Activated gamma-delta T cell treated with anti-CD3 and anti-CD28 coated beads, Interleukin-2, amount 50 U/mL, for 16 hours (primary cell): ENCODE measurements around the gene ANO3.
"Not testable (repeated sequence)": the region's sequence is repeated elsewhere in the genome, so short reads cannot be mapped to it uniquely, and the experiment has no call there.

Experiments
- DNase-seq: peaks from one replicate; pipeline ENCODE4 v3.0.0-alpha.2; 2020; ENCODE audit warnings: low read depth

Gene ANO3

DNA sequence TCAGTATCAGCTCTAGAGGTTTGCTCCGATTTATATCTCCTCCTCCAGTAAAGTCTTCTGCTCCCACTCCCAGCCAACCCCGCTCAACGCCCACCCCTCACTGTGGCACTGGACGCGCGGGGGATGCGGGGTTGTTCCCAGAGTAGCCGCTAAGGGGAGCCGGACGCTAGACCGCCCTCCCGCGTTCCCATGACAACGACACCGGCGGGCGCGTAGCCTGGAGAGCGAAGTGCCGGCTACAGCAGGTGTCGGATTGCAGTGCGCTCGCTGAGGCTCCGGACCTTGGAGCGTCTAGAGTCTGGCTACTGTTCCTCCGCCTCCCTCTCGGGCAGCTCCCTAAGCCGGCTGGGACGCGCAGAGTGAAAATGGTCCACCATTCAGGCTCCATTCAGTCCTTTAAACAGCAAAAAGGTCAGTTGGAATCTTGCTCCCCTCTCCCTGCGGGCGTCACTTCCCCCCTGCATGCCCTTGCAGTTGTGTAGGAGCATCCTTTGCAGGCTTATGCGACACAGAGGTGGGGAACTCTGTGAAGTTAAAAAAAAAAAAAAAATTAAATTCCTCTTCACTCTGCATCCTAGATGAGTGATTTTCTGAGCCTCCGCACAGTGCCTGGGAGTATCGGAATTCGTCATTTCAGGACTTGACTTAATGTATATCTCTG, at the start of gene ANO3:
Gene ANO3 (plus strand): TSS at position 220 of the 661 bp plus-strand sequence. CDS start 146 bp downstream, at position 366.
- DNase-seq = no peak

DNA sequence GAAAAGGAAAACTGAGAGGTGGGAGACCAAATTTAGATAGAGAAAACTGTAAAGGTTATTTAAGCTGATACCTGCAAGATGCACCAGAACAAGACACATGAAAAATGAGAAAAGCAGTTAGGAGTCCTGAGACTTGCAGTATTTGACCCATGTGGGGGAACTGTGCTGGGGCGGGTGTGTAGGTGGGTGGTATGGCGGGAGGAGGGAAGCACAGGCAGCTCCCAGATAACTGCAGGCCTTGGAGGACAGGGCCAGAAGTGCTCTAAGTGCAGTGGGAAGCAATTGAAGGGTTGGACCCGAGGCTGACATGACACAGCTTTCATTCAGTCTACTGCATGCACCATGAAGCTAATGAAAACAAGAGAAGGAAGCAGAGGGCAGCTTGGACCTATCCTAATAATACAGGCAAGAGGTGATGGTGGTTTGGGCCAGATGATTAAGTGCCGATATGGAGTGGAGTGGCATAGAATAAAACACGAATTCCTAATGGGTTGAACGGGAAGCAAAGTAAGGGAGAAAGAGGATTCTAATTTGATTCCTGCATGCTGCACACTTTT, 48.0 kb upstream of the ANO3 start:
- no peak for DNase-seq

DNA sequence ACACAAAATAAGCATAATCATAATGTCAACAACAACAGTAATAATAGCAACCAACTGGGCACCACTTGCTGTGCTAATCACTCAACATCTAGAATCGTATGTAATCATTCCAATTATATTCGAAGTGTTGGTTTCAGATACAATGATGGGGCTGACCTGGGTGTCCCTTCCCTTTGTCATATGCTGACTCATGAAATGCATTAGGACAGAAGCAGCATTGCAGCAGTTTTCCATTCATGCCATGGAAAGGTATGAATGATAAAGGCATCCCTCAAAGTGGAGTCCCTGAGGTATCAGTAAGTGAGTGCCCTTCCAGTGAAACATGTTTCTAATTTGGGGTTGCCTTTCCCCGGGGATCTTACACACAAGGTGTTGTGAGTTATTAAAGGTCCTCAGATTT, 46.3 kb upstream of the ANO3 start:
- no peak for DNase-seq

GRCh38 chr11:26286472-26287066, 45.4 kb upstream of the ANO3 start:
- DNase-seq = no peak

DNA sequence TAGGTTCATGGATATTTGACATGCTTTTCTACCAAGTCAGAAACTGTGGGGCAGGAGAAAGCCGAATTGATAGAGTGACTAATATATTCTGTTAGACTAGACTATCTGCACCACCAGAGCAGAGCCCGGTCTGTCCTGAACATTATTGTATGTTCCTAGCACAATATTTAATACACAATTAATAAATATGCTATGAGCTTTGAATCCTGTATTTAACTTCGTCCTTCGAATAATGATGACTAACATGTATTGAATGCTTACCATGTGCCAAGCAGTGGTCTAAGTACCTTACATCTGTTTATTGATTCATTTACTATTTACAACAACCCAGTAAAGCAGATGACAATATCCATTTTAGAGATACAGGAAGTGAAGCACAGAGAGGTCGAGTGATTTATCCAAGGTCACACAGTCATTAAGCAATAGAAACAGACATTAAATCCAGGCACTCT, 44.8 kb upstream of the ANO3 start:
- DNase-seq = no peak

- no peak for DNase-seq
These were observed 34.5 kb upstream of the ANO3 start for GRCh38 chr11:26297189-26297975.

DNA sequence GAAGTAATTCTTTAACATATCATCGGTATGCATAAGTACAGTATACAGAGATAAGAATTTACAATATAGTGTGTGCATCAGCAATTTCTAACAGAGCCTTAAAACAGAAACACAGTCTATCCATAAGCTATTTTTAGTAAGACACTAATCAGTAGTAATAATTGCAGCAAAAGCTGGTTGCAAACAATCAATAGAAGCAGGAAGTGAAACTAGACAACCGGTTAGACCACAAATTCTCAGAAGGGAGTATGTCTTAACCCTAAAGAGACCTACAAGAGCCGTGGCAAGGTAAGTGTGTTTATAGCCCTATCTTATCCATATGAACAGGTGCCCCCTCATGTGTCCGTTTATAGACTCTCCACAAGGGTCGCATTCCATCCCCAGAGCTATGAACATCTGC, 15.6 kb upstream of the ANO3 start:
- not testable (repeated sequence) for DNase-seq

DNA sequence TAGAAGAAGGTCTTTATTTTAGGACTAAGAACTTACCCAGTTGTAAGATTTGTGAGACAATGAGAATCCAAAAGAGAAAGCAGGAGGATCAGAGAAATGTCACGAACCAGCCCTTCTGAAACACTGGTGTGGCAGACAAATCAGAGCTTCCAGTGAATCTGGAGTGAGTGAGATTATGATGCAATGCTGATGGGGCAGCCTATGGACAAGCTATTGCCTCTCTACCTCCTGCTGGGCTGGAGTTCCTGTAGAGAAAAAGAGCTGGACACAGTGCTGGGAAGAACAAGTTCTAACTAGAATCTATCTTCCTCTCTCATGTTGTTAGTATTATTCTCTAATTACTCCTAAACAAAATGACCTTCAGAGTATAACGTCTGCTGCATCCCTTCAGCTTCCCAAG, 12.0 kb upstream of the ANO3 start:
- DNase-seq = no peak

DNA sequence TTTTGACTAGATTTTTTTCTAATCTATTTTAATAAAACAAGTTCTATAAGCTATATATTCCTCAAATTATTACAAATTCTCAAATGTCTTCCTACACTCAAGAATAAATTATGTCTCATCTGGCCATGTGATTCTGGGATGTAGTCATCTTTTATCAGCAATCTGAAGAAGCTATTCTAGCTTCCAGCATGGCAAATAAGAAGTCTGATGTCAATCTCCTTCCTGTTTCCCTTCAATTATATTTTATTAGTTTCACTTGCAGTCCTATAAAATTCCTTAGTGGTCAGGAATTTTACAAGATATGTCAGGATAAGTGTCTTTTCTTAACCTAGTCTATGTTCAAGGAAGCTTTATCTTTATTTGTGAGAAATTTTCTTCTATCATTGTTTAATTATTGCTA, 10.4 kb upstream of the ANO3 start:
- DNase-seq = no peak

DNA sequence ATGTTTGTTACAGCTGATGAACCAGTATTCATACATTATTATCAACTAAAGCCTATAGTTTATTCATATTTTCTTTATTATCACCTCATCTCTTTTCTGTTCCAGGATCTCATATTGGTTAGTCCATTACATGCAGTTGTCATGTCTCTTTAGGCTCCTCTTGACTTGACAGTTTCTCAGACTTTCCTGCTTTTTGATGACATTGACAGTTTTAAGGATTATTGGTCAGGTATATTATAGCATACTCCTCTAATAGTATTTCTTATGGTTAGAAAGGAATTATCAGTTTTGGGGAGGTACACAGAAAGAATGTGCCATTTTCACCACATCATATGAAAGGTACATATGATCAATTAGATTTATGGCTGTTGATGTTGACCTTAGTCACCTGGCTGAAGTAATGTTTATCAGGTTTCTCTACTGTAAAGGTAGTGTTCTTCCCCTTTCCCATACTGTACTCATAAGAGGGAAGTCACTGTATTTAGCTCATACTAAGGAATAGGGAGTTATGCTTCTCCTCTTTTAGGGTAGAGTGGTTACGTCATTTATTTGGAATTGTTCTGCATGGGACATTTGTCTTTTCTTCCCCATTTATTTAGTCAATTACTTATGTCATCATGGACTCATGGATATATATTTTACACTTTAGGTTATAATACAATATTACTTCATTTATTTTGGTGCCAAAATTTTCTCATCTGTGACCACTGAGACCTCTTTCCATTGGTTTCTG, 9.4 kb upstream of the ANO3 start:
- no peak for DNase-seq

GRCh38 chr11:26323837-26324236, 8.1 kb upstream of the ANO3 start:
- DNase-seq = no peak

- DNase-seq = no peak
These were observed 7.7 kb upstream of the ANO3 start for GRCh38 chr11:26324270-26324669.

DNA sequence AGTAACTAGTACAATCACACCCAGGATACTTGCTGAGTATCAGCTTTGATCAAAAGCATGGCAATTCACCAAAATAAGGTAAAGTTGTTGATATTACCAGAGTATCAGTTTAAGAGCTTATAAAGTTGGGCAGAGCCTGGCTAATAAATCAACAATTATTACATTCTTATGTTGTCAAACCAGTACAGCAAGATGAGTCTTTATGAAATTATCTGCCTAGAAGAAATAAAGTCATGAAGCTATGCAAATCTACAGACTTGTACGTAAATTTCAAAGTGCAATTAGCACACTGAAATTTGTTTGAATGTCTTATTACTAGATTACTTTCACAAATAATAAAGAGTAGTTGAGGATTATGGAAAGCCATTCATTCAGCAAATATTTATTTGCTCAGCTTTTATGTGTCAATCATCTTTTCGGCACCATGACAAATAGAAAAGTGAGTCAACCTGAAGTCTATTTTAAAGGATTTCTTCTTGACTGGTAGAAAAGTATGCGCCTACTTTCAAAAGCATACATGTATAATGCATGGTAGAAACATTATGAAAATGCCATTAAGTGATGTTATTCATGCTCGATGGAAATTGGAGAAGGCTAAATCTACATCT, 5.0 kb upstream of the ANO3 start:
- no peak for DNase-seq

DNA sequence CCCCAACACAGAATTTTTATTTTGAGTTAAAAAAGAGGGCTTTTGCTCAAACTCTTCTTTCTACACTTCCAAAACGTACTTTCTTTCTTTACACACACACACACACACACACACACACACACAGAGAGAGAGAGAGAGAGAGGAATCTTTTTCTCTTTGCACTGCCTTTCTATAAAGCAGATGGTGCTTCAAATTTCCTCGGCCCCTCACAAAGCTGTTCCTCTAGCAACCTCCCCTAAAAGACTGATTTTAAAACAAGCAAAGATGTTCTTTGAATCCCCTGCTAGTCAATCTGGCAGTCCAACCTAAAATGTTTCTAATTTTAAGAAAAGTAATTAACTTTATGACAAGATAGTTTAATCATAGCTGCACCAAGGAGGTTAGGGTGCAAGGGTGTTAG, 2.7 kb upstream of the ANO3 start:
- DNase-seq = no peak

GRCh38 chr11:26330262-26330661, 1.7 kb upstream of the ANO3 start:
- no peak for DNase-seq

DNA sequence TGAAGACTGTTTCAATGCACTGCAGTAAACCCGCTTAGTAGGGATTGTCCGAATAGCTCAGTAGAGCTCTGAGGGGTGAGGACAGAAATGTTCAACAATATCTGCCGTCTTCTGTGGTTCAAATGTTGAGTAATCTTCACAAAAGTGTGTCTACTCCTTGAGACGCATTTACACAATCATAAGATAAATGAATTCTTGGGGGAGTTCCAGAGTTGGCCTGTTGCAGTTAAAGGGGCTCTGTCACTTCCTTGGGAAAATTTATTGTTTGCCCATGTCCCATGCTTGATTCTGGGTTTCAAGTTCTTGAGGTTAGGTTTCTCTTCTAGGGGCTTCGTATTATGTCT, 614 bp downstream of the ANO3 start:
- no peak for DNase-seq

DNA sequence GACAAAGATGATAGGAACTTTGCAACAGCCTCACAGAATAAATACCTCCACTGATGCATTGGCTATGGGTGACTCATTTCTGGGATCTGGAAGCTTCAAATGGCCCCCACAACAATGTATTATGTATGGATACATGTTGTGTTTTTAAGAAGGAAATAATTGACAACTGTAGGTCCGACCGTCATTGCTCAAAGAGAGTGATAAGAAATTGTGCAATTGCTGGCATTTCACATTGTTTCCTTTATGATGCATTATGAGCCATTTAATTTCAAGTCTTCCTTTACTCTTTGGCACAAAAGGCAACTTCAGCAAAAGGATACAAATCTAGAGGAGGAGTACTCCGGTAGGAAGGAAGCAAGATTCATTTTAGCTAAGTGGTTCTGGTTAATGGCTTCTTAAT, 2.0 kb downstream of the ANO3 start:
- DNase-seq = no peak

GRCh38 chr11:26335903-26336302, 4.0 kb downstream of the ANO3 start:
- no peak for DNase-seq

DNA sequence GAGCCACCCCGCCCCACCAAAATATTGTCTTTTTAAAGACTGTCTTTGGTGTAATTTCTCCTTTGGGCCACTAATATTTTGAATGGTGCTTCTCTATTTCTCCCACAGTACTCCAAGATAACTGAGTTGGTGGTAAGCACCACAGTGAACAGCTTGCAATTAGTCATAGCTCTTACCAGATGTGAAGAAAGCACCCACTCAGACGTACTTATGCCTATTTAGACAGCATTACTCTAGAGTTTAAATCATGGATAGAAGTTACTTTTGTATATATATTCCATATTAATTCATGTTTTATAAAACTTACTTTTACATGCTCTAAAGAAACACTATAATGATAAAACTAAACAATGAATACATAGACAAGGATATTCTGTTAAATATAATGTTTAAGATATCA, 12.7 kb downstream of the ANO3 start:
- DNase-seq = no peak

DNA sequence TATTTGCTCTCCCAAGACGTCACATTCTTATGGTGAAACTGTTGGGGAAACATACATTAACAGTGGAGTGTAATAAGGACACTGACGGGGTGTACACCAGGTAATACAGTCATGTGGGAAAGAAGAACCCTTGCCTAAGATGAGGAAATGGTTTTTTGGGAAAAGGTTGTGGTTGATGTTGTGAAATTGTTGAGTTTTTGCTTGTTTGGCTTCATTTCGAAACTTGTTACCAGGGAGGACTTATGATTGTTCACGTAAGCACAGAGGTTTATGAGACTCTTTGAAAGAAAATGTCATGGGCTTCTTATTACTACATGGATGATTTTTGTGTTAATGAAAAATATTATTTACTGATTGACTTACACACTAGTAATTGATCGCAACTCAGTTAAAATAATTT, 16.8 kb downstream of the ANO3 start:
- DNase-seq = no peak

DNA sequence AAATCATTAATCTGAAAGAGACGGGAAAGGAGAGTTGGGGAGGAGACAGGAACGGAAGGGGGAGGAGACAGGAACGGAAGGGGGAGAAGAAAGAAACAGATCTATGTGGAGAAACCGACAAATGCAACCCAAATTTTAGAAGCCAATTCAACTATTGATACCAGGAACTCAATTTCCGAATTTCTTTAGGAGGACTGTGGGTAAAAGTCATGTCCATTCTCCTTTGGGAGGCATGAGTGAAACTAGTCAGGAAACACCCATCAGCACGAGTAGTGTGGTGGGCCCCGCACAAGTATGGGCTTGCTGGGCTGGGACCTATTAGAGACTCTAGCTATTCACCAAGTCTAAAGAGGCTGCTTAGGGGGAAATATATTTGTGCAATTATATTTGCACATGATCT, 18.1 kb downstream of the ANO3 start:
- DNase-seq = no peak

DNA sequence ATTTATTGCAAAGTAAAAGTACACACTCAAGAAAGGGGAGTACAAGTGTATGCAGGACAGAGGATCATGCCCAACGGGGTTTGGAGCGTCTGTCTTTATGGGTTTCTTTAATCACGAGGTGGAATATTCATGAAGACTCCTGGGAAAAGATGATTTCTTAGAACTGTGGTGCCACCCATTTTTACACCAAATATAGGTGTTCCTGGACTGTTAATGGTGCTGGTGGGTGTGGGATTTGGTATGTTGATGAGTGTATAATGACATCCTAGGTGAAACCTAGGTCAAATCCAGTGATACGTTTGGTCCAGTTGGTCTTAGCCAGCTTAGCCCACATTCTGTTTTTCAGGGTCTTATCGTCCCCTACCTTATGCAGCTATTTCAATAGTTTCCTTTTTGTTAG, 21.1 kb downstream of the ANO3 start:
- no peak for DNase-seq
